KOPT-K1 (cell line): ENCODE measurements around the gene CTLA4.

ENCODE experiments used
- H3K27ac ChIP-seq: fragments of 200-600 bp; sonication (generic); 2 replicates; pipeline ENCODE4 v1.5.1; 2016; ENCODE audit warnings: antibody characterized with exemption, mild to moderate bottlenecking, low read depth, low read length; ENCODE audit not compliant: poor library complexity, severe bottlenecking
- H3K36me3 ChIP-seq: fragments of 200-600 bp; sonication (generic); 2 replicates; pipeline ENCODE4 v1.5.1; 2017; ENCODE audit warnings: antibody characterized with exemption, mild to moderate bottlenecking, low read length, moderate library complexity; ENCODE audit not compliant: insufficient read depth
- H3K9me3 ChIP-seq: fragments of 200-600 bp; sonication (generic); 2 replicates; pipeline ENCODE4 v1.5.1; 2017; ENCODE audit warnings: antibody characterized with exemption, low read length, mild to moderate bottlenecking; ENCODE audit not compliant: insufficient read depth, poor library complexity, severe bottlenecking

Gene CTLA4

GRCh38 chr2:203916756-203917155 is 49.2 kb downstream of the CTLA4 start:
- Histone ChIP-seq H3K36me3 (no peaks in the 10 kb centered on the region), H3K27ac (no peak overlapping the region), H3K9me3 (no peaks in the 10 kb centered on the region)

- Histone ChIP-seq H3K27ac (no peak overlapping the region), H3K9me3 (no peaks in the 10 kb centered on the region), H3K36me3 (no peaks in the 10 kb centered on the region)
These were observed 50.7 kb downstream of the CTLA4 start for GRCh38 chr2:203918264-203918663.

DNA sequence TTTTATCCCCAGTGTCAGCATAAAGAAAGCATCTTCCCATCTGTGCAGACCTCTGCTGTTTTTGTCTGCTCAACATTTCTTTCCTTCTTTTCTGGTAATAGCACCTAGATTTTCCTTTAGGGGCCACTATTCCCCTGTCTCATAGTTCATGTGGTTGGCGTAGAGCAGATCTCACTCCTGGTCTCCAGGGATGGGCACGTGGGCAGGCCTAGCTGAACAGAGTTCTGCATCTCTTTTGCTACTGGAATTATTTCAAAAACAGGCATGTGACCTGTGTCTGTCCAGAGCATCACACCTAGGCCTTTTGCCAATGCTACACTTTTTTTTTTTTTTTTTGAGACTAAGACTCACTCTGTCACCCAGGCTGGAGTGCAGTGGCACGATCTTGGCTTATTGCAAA is 51.3 kb downstream of the CTLA4 start:
- Histone ChIP-seq H3K36me3 (no peaks in the 10 kb centered on the region), H3K27ac (no peak overlapping the region), H3K9me3 (no peaks in the 10 kb centered on the region)
